HepG2 (cell line): ENCODE results near the gene ZBTB22. TPM values are rescaled to one million over a fixed set of nuclear protein-coding genes. Genes with fewer than 3 reads are reported as not detected.

ENCODE experiments used
- ATAC-seq: fragments of 200-7000 bp; cut with Tn5 transposase; 3 replicates; pipeline ENCODE4 v1.9.1; 2020; ENCODE audit warnings: mild to moderate bottlenecking, moderate library complexity
- BruUV-seq: library from RNA; stranded (reverse); fragments of 400-500 nt; replicated peaks from 2 replicates; lab custom pipeline; 2021; lab: Mats Ljungman, UMichigan
- CTCF ChIA-PET: fragments of 300-600 bp; formaldehyde crosslinking; extraction: SDS; loops from one replicate; lab custom pipeline; 2021; ENCODE audit warnings: low total read pairs, inconsistent platforms, low intra/inter-chr PET ratio; lab: Yijun Ruan, JAX
- POLR2A ChIA-PET: fragments of 350-600 bp; sonication (Branson Sonifier 250); formaldehyde crosslinking; loops from one replicate; lab custom pipeline; 2020; ENCODE audit warnings: antibody characterized with exemption, inconsistent platforms; lab: Yijun Ruan, JAX
- DNase-seq: peaks from one replicate; pipeline ENCODE4 v3.0.0-alpha.2; 2015; ENCODE audit warnings: low spot score
- FAIRE-seq: peaks from 3 replicates; lab custom pipeline; 2011; peaks lifted over from hg19 to GRCh38; lab: Jason Lieb, UNC
- H2AFZ ChIP-seq: one replicate; pipeline ENCODE4 v1.6.1; 2011; ENCODE audit warnings: low read length, inconsistent platforms
- H3K27ac ChIP-seq: fragments of 300-600 bp; 3 replicates; pipeline ENCODE4 v1.8.0; 2011; ENCODE audit warnings: mixed run types, mild to moderate bottlenecking, mixed read lengths, low read length, inconsistent platforms; ENCODE audit not compliant: insufficient read depth; ENCODE audit errors: extremely low read length
- H3K27me3 ChIP-seq, 2 experiments: fragments of 200-600 bp in 1 of 2; 2 replicates in 1 of 2; 3 replicates in 1 of 2; pipeline versions ENCODE4 v1.6.0 to v1.8.0; 2011; ENCODE audit warnings: low read length in 2 of 2, mild to moderate bottlenecking in 2 of 2, moderate library complexity in 2 of 2, inconsistent platforms in 1 of 2; ENCODE audit not compliant: insufficient read depth in 2 of 2, control insufficient read depth in 1 of 2
- H3K36me3 ChIP-seq, 2 experiments: fragments of 200-600 bp in 1 of 2; replicated peaks in 1 of 2; 2 replicates in 1 of 2; 3 replicates in 1 of 2; pipeline versions ENCODE4 v1.5.1 to v1.8.0; 2011; ENCODE audit warnings: low read length in 2 of 2, inconsistent platforms in 1 of 2; ENCODE audit not compliant: insufficient read depth in 2 of 2, control insufficient read depth in 1 of 2
- H3K4me1 ChIP-seq: 2 replicates; pipeline ENCODE4 v1.5.1; 2012; ENCODE audit warnings: low read length, inconsistent platforms; ENCODE audit not compliant: insufficient read depth
- H3K4me2 ChIP-seq: 2 replicates; pipeline ENCODE4 v1.6.0; 2011; ENCODE audit warnings: low read depth, low read length, inconsistent platforms
- H3K4me3 ChIP-seq, 3 experiments: fragments of 200-600 bp in 1 of 3; sonication (generic), shearing (Covaris generic) in 1 of 3; replicated peaks in 1 of 3; 2 replicates each; pipeline ENCODE4 v1.5.1; 2011 to 2016; ENCODE audit warnings: low read length in 3 of 3, inconsistent platforms in 2 of 3, low read depth in 2 of 3, mild to moderate bottlenecking in 2 of 3, control low read depth in 1 of 3, mixed read lengths in 1 of 3; ENCODE audit not compliant: insufficient read depth in 1 of 3
- H3K79me2 ChIP-seq: one replicate; pipeline ENCODE4 v1.6.1; 2011; ENCODE audit warnings: low read length, inconsistent platforms; ENCODE audit not compliant: insufficient read depth
- H3K9ac ChIP-seq: 2 replicates; pipeline ENCODE4 v1.6.0; 2011; ENCODE audit warnings: mild to moderate bottlenecking, low read depth, low read length, inconsistent platforms; ENCODE audit not compliant: insufficient read depth
- H3K9me3 ChIP-seq: 2 replicates; pipeline ENCODE4 v1.5.1; 2012; ENCODE audit warnings: mild to moderate bottlenecking, low read length
- H4K20me1 ChIP-seq: 2 replicates; pipeline ENCODE4 v1.6.0; 2011; ENCODE audit warnings: inconsistent platforms, mild to moderate bottlenecking, low read length, moderate library complexity; ENCODE audit not compliant: insufficient read depth
- RBAK ChIP-seq: sonication (generic); formaldehyde crosslinking; IDR thresholded peaks from 2 replicates; pipeline ENCODE4 v1.5.1; 2020; ENCODE audit warnings: mild to moderate bottlenecking, missing genetic modification reagents
- ZKSCAN5 ChIP-seq: sonication (generic); formaldehyde crosslinking; IDR thresholded peaks from 2 replicates; pipeline ENCODE4 v1.5.1; 2020; ENCODE audit warnings: mild to moderate bottlenecking, missing genetic modification reagents
- ZNF558 ChIP-seq: sonication (generic); formaldehyde crosslinking; IDR thresholded peaks from 2 replicates; pipeline ENCODE4 v1.9.0; 2022; ENCODE audit warnings: mild to moderate bottlenecking, missing genetic modification reagents, borderline replicate concordance
- ZNF567 ChIP-seq: sonication (generic); formaldehyde crosslinking; IDR thresholded peaks from 2 replicates; pipeline ENCODE4 v1.8.1; 2023; ENCODE audit warnings: mild to moderate bottlenecking, missing genetic modification reagents, borderline replicate concordance
- ZSCAN12 ChIP-seq: sonication (generic); formaldehyde crosslinking; IDR thresholded peaks from 2 replicates; pipeline ENCODE4 v1.9.0; 2021; ENCODE audit warnings: mild to moderate bottlenecking, missing genetic modification reagents
- WGBS: methylation state at CpG from one replicate; pipeline ENCODE4 v1.1.6; 2017; ENCODE audit warnings: low lambda C conversion rate; 5-methylcytosine and 5-hydroxymethylcytosine counted together
- in situ Hi-C: cut with HindIII; loops from 2 replicates; pipeline ENCODE4 v1.10.0; 2017; ENCODE audit warnings: low pct_unique_long_range_greater_than_20kb; ENCODE audit not compliant: extremely low pct_ligation_motif_present
- intact Hi-C: fragments of 100-400 bp; cut with micrococcal nuclease; formaldehyde crosslinking; loops from one replicate; pipeline ENCODE4 v1.10.0; 2022; ENCODE audit not compliant: unreplicated experiment
- polyA plus RNA-seq, 8 experiments: library from polyadenylated mRNA; depleted of rRNA in 3 of 8; stranded (reverse) in 7 of 8; unstranded in 1 of 8; fragments of >200 nt; fragmentation: Illumina TruSeq in 4 of 8; extraction: Trizol in 4 of 8; gene quantifications; 2 replicates each; pipeline versions ENCODE4 v1.2.1 to v1.2.3, GENCODE V29; 2011 to 2016; ENCODE audit warnings: low read depth in 4 of 8, missing spikeins in 1 of 8, mixed read lengths in 1 of 8; ENCODE audit not compliant: insufficient read depth in 1 of 8
- total RNA-seq, 5 experiments: library from RNA; depleted of rRNA; stranded (reverse); fragments of >200 nt; fragmentation: Illumina TruSeq; extraction: Trizol; gene quantifications; 2 replicates each; pipeline ENCODE4 v1.2.3, GENCODE V29; 2016; ENCODE audit warnings: low read depth in 1 of 5
- TF ChIP-seq, protein P1 (sequence below): IDR thresholded peaks from 2 replicates; pipeline ENCODE4 v1.6.1; 2016; ENCODE audit warnings: missing biosample characterization, missing genetic modification reagents, low read depth
- TF ChIP-seq, protein P2 (sequence below): sonication (generic); formaldehyde crosslinking; IDR thresholded peaks from 2 replicates; pipeline ENCODE4 v1.8.1; 2023; ENCODE audit warnings: mild to moderate bottlenecking, missing genetic modification reagents

Gene ZBTB22
- total and polyA plus RNA-seq, 2 of the 13 experiments (the other 11 are each of a cell fraction or from before 2014, with no cell fraction given), result 8.0 to 10.6 TPM

DNA sequence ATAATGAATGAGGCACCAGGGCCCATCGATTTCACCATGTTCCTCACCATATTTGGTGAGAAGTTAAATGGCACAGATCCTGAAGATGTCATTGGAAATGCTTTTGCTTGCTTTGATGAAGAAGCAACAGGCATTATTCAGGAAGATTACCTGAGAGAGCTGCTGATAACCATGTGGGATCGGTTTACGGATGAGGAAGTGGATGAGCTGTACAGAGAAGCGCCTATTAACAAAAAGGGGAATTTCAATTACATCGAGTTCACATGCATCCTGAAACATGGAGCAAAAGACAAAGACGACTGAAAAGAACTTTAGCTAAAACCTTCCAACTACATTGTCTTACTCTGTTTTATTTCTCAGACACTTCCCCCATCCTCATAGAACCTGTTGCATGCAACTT is 21.6 kb upstream of the ZBTB22 start (continued):
- TF ChIP-seq, protein P1, sequence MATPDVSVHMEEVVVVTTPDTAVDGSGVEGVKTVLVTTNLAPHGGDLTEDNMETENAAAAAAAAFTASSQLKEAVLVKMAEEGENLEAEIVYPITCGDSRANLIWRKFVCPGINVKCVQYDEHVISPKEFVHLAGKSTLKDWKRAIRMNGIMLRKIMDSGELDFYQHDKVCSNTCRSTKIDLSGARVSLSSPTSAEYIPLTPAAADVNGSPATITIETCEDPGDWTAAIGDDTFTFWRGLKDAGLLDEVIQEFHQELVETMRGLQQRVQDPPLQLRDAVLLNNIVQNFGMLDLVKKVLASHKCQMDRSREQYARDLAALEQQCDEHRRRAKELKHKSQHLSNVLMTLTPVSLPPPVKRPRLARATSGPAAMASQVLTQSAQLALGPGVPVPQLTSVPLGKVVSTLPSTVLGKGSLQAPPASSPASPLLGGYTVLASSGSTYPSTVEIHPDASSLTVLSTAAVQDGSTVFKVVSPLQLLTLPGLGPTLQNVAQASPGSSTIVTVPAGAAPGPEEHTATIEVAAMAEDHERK, result no peak
- TF ChIP-seq ZNF558 (CRISPR knock-in tag) (no peak), ZNF567 (CRISPR knock-in tag) (no peak), ZKSCAN5 (no peak)

DNA sequence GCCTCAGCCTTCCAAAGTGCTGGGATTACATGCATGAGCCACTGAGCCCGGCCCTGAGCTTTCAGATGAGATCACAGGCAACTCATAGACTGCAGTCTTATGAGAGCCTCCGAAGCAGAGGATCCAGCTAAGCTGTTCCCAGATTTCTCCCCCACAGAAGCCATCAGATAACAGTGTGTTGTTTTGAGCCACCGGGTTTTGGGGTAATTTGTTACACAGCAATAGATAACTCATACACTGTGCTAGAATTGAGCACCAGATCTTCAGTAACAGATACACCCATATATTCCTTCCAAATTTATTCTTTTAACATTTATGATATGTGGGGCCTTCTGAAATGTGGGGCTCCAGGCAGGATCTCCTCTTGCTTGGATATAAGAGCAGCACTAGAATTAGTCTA is 19.0 kb upstream of the ZBTB22 start:
- Histone ChIP-seq H2AFZ (no peak overlapping the region), H4K20me1 (no peaks in the 10 kb centered on the region), H3K4me1 (peaks cover 4% of the 10 kb centered on the region; the same call in 1 of the 2 replicates), H3K36me3 (no peaks in the 10 kb centered on the region)
- TF ChIP-seq, protein P2, sequence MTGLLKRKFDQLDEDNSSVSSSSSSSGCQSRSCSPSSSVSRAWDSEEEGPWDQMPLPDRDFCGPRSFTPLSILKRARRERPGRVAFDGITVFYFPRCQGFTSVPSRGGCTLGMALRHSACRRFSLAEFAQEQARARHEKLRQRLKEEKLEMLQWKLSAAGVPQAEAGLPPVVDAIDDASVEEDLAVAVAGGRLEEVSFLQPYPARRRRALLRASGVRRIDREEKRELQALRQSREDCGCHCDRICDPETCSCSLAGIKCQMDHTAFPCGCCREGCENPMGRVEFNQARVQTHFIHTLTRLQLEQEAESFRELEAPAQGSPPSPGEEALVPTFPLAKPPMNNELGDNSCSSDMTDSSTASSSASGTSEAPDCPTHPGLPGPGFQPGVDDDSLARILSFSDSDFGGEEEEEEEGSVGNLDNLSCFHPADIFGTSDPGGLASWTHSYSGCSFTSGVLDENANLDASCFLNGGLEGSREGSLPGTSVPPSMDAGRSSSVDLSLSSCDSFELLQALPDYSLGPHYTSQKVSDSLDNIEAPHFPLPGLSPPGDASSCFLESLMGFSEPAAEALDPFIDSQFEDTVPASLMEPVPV (CRISPR knock-in tag), result no peak
- TF ChIP-seq ZSCAN12 (CRISPR knock-in tag), result no peak
- TF ChIP-seq RBAK (CRISPR knock-in tag), result peak; percentile 79; the same call in 1 of the 2 replicates
- TF ChIP-seq, all 625 proteins: peak for 1
- H3K4me3 ChIP-seq, result no peak overlapping the region
- H3K9ac ChIP-seq, result no peak overlapping the region
- CTCF ChIA-PET, result interaction anchor here (0.7 kb wide), 1 partner anchor 53 kb away, joined by 3 read pairs; no protein-coding TSS in a partner anchor
- no peak overlapping the region for H3K4me2 ChIP-seq
- BruUV-seq, result no TSS peak
- no peak for DNase-seq
- no peaks in the 10 kb centered on the region for H3K9me3 ChIP-seq
- no peaks in the 10 kb centered on the region for H3K79me2 ChIP-seq
- FAIRE-seq, result no peak
- intact Hi-C loops, result no loop called here
- in situ Hi-C loops, result no loop called here
- H3K27ac ChIP-seq, result no peak overlapping the region
- ATAC-seq, result no peak
- POLR2A ChIA-PET, result no interaction called here
- 25% methylated on average over 2 of the region's 3 CpGs for WGBS
- peaks cover 0 to 2% of the 10 kb centered on the region in 2 experiments; a peak in 1 of 5 replicates for H3K27me3 ChIP-seq
